GM23338 (cell line): ENCODE measurements around the gene OPN1SW.

Source experiments
- EZH2 ChIP-seq: fragments of 200-600 bp; sonication (generic); IDR thresholded peaks from one replicate; pipeline ENCODE4 v1.8.0; 2017; ENCODE audit warnings: antibody characterized with exemption, mild to moderate bottlenecking, low read depth; ENCODE audit not compliant: unreplicated experiment
- REST ChIP-seq: IDR thresholded peaks from one replicate; pipeline ENCODE4 v1.6.1; 2018; ENCODE audit warnings: antibody characterized with exemption; ENCODE audit not compliant: unreplicated experiment
- TF ChIP-seq, protein P1 (sequence below), 2 experiments: fragments of 200-600 bp in 1 of 2; sonication (generic) in 1 of 2; conservative IDR thresholded peaks; 2 replicates each; pipeline versions ENCODE4 v1.5.1 to v1.6.1; 2016 to 2017; ENCODE audit warnings: antibody characterized with exemption in 2 of 2, low read depth in 2 of 2, mild to moderate bottlenecking in 2 of 2, moderate library complexity in 1 of 2
- TF ChIP-seq, protein P2 (sequence below): IDR thresholded peaks from 2 replicates; pipeline ENCODE4 v1.6.1; 2016; ENCODE audit warnings: antibody characterized with exemption

GRCh38 chr7:128796327-128796726 lies 20.7 kb upstream of the OPN1SW start:
- TF ChIP-seq, protein P1, sequence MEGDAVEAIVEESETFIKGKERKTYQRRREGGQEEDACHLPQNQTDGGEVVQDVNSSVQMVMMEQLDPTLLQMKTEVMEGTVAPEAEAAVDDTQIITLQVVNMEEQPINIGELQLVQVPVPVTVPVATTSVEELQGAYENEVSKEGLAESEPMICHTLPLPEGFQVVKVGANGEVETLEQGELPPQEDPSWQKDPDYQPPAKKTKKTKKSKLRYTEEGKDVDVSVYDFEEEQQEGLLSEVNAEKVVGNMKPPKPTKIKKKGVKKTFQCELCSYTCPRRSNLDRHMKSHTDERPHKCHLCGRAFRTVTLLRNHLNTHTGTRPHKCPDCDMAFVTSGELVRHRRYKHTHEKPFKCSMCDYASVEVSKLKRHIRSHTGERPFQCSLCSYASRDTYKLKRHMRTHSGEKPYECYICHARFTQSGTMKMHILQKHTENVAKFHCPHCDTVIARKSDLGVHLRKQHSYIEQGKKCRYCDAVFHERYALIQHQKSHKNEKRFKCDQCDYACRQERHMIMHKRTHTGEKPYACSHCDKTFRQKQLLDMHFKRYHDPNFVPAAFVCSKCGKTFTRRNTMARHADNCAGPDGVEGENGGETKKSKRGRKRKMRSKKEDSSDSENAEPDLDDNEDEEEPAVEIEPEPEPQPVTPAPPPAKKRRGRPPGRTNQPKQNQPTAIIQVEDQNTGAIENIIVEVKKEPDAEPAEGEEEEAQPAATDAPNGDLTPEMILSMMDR (conservative IDR thresholded peaks at IDR 0.05; ENCODE audit: low read depth in 2 of 2), result no peak
- TF ChIP-seq REST (no peak), EZH2 (no peak)
- TF ChIP-seq, protein P2, sequence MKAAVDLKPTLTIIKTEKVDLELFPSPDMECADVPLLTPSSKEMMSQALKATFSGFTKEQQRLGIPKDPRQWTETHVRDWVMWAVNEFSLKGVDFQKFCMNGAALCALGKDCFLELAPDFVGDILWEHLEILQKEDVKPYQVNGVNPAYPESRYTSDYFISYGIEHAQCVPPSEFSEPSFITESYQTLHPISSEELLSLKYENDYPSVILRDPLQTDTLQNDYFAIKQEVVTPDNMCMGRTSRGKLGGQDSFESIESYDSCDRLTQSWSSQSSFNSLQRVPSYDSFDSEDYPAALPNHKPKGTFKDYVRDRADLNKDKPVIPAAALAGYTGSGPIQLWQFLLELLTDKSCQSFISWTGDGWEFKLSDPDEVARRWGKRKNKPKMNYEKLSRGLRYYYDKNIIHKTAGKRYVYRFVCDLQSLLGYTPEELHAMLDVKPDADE, result no peak
